Superior temporal gyrus (tissue), 1 donor: Measurements from ENCODE around the gene S100A4.

Source experiments
- DNase-seq: peaks from one replicate; pipeline ENCODE4 v3.0.0-alpha.2; 2016; ENCODE audit errors: extremely low spot score

Gene S100A4

DNA sequence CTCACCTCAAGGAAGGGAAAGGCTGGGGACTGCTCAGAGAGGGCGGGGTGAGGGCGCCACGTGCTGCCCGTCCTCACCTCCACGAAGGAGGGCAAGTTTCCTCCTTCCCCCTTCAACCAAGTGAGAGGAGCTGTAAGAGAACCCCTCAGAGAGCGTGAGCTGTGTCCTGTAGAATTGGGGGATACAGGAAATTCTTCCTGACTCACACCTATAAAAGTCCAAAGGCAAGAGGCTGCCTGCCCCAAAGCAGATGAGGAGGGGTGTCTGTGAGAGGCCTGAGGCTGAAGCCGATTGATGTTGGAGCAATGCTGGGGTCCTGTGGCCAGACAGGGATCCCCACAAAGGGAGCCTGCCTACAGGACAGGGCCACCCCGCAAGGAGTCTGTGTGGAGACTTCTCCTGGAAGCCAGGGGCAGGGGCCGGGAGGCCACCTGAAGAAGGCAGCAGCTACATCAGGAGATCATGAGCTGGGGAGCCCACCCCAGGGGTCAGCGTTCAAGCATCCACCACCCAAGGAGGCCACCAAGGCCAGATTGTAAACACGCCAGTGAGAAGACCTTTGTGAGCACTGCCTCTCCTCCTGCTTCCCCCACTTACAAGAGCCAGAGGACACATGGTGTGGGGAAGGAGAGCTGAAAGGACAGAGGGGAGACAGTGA lies 37.6 kb downstream of the S100A4 start:
- no peak for DNase-seq

DNA sequence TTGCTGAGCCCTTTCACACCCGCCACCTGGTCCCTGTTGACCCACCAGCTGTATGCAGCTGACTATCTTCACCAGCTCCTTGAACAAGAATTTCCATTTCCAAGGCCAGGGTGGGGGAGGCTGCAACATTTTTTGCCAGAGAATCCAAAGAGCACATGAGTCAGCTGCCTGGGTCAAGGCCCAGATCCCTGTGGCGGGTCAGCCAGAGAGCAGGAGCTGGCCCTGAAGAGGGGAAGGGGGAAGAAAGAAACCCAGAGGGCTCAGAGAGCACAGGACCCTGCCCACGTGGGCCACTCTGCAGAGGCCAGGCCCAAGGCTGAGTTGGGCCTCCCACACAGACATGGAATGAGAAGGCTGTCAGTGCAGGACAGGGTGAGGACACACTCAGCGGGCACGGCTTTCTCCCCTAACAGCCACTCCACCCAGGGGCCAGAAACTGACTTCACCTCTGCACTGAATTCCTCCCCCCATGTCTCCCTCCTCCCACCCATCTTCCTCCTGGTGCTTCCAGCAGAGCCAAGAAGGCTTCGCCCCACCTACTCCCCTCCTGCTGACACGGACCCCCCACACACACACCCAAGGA lies 38.7 kb downstream of the S100A4 start:
- no peak for DNase-seq

DNA sequence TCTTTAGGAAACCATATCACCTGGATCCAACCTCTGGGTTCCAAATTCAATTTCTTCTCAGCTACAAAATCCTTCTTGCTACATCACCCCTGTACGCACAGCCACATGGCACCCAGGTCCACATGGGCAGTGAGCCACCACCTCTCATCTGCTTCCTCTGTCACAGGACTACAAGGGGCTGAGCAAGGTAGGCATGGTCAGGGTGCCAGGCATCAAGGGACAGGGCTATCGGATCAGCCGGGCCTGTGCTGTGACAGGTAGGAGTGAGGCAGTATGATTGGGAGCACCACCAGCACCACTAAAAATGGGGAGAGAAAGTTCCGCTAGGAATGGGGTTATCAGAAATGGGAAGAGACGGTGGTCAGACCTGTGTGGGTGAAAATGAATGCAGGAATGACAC lies 39.2 kb downstream of the S100A4 start:
- DNase-seq, result no peak

DNA sequence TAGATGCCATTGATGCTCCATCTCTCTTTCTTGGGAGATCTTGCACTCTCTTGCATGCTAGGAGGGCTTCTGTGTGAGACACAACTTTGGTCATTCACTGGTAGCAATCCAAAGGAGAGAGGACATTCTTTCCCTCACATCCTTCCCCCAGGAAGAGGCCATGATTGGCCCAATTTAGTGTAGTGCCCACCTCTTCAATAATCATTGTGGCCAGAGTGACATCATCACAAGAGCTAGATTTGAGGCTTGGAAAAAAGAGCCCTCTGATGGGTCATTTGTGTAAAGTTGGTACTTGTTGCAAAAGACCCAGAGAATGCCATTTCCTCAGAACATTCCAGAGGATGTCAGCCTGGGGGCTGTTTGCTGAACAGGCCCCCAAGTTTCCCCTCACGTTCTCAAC lies 40.0 kb downstream of the S100A4 start:
- no peak for DNase-seq

DNA sequence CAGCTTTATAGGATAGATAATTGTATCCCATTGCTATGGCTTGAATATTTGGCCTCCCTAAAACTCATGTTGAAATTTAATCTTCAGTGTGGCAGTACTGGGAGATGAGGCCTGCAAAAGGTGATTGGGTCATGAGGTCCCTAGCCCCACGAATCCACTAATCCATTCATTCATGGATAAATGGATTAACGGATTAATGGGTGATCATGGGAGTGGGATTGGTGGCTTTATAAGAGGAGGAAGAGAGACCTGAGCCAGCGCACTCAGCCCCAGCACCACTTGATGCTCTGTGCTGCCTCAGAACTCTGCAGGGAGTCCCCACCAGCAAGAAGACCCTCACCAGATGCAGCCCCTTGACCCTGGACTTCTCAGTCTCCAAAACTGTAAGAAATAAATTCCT lies 41.8 kb downstream of the S100A4 start:
- DNase-seq, result no peak

DNA sequence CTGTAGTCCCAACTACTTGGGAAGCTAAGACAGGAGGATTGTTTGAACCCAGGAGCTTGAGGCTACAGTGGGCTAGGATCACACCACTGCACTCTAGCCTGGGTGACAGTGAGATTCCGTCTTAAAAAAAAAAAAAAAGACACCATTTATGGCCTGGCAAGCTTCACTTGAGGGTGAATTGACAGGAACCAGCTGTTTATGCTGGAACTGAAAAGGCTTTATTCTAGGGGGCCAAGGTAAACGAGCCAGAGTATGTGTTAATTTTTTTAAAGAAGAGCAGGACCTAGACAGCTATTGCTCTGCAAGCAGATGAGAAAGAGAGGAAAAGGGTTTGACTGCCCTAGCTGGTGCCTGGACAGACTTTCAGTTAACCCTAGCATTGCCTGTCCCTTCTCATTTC lies 46.9 kb downstream of the S100A4 start:
- DNase-seq, result no peak

DNA sequence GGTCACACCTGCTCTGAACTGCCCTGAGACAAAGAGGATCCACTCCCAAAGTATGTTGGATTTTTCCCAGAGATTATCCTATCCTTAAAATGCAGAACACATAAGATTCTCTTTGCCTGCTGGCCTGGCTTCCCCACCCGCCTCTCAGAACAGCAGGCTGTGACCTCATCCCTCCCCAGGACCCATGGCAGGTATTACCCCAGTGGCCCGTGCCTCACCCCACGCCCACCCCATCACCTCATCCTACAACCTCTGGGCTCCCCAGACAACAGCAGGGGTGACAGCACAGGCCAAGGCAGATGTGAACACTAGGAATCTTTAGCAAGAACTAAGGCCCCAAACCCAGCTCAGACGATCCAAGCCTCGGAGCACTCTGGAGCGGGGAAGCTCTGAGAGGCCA lies 50.1 kb downstream of the S100A4 start:
- no peak for DNase-seq

DNA sequence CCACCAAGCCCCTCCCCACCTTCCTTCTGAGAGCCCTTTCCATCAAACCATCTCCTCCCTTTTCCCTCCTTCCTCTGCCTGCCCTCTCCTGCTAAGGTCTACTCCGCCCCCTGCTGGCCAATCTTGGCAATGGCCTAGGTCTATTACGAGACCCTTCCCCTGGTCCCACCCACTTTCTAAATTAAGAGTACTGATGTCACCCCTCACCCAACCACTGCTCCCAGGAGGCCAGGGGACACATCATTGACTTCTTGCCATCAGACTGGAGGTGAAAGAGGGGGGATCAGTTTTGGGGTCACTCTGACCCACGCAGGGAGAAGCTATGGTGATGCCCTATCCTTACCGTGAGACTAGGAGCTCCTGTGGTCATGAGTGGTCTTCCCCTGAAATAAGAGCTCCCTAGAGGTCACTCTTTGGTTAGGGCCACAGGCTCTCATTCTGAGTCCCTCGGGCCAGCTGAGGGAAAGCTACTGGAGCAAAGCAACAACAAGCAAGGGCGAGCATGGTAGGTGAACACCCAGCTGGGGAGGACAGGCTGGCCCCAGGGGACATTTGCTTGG lies 50.5 kb downstream of the S100A4 start:
- DNase-seq, result peak; percentile 75
